Stimulated activated CD8-positive, alpha-beta memory T cell treated with anti-CD3 and anti-CD28 coated beads, Interleukin-4, amount 100 ng/mL, for 48 hours (primary cell): Measurements from ENCODE around the gene DNAJB8.
A peak's percentile ranks its signal among the peaks of the same experiment; 100 is the strongest.

Experiments used
- DNase-seq: peaks from one replicate; pipeline ENCODE4 v3.0.0-alpha.2; 2020

The DNAJB8 gene

GRCh38 chr3:128463771-128464170 is 2.9 kb downstream of the DNAJB8 start:
- no peak for DNase-seq

DNA sequence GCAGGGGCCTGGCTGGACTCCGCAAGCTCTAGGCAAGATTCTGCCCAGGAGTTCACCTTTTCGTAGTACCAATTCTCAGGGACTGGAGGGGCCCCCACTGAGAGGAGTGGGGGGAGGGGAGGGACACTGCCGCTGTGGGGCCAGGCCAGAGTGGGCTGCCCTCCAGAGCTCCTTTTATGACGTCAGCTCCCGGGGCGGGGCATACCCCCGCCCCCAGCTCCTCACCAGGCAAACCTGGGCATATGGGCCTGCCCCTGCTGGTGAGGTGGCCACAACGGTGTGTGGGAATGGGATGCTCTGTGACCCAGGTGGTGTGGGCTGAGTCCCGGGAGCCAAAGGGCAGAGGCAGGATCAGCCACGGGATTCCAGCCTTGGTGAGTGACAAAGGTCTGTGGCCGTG is 3.3 kb downstream of the DNAJB8 start:
- DNase-seq: no peak

GRCh38 chr3:128462931-128463330 is 3.8 kb downstream of the DNAJB8 start:
- DNase-seq: no peak

DNA sequence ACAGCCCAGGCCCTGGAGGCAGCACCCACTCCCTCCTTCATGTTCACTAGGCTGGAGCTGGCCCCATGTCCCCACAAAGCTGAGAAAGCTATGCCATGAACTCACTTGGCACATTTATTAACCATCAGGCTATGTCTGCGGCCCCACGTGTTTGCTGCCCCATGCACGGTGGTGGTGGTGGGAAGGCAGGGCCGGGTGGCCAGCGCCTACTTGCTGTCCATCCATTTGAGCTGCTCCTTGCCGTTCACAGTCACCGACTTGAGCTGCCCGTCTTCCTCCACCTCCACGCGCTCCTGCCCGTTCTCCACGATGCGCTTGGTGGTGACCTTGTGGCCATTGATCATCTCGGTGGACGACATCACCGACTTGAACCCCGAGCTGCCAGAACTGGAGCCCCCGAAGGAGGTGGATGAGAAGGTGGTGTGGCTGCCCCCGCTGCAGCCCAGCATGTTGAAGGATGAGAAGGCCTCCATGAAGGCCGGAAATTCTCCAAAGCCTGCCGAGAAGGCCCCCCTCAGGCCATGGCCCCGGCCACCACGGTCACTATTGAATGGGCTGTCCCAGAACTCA is 4.3 kb downstream of the DNAJB8 start:
- no peak for DNase-seq

GRCh38 chr3:128461731-128462130 is 5.0 kb downstream of the DNAJB8 start:
- no peak for DNase-seq

DNA sequence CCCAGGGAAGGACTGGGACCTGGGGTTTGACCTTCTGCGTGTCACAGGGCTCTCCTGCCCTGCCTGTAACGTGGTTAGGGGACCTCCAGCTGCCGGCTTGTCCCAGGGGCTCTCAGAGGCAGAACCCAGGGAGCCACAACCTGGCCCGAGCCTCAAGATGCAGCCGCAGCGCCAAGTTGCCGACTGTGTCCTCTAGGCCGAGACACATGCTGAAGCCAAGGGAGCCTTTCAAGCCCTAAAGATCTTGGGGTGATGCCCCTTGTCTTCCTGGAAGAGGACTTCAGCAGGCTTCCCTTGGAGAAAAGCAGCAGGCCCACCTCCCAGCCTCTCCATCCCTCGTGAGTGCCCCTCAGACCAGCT is 7.2 kb downstream of the DNAJB8 start:
- no peak for DNase-seq

- DNase-seq: no peak
These were observed 7.8 kb downstream of the DNAJB8 start for GRCh38 chr3:128458746-128459460.

GRCh38 chr3:128457937-128458336 is 8.8 kb downstream of the DNAJB8 start:
- no peak for DNase-seq

DNA sequence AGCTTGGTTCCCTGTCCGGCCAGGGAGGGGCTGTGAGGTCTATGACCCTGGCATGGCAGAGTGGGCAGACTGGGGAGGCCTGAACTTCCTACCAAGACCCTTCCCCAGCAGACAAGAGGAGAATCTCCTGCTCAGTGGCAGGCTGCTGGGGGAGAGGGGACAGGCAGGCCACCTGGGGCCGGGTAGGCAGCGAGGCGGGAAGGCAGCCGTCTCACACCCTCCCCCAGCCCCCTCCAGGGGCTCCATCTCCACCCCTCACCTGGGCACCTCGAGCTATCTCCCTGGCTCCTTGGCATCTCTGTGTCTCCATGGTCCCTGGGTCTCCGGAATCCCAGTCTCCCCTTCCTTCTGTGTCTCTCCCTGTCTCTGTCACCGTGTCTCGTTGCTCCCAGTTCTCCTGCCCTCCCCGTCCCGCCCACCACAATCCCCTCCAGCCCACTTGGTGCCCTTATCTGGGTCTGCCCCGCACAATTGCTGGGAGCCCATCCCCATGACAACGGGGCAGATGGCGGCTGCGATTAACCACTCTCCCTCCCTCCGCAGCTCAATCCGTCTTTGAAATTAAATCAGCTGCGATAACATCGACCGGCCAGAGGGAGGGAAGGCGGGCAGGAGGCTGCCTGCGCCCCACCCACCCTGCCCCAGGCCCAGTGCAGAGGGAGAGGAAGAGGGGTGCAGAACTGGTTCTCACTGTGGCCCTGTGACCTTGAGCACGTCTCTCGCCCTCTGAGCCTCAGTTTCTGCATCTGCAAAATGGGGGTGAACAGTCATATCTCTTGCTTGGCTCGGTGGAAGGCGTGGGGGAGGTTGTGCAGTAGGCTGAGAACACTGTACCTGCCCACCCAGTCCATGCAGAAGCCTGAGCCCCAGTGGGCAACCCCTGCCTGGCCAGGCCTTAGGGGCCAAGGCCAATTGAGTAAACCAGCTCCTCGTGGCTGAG is 9.6 kb downstream of the DNAJB8 start:
- DNase-seq: no peak

- no peak for DNase-seq
These were observed 10.6 kb downstream of the DNAJB8 start for GRCh38 chr3:128455786-128456748.

DNA sequence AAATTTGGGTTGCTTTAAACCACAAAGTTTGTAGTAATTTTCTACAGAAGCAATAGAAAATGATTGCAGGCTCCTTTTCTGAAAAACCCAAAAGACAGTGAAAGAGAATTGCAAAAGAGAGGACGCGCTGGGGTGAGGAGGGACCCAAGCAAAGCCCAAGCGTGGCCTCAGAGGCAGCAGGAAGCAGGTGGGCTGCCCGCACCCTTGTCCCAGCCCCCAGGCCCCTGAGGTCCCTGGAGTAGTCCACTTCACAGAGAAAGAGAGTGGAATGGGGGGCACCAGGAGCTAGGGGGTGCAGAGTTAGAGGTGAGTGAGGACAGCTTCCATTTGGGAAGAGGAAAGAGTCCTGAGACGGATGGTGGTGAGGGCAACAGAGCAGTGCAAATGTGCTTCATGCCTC is 11.6 kb downstream of the DNAJB8 start:
- no peak for DNase-seq

- DNase-seq: no peak
These were observed 12.4 kb downstream of the DNAJB8 start for GRCh38 chr3:128454310-128454618.

DNA sequence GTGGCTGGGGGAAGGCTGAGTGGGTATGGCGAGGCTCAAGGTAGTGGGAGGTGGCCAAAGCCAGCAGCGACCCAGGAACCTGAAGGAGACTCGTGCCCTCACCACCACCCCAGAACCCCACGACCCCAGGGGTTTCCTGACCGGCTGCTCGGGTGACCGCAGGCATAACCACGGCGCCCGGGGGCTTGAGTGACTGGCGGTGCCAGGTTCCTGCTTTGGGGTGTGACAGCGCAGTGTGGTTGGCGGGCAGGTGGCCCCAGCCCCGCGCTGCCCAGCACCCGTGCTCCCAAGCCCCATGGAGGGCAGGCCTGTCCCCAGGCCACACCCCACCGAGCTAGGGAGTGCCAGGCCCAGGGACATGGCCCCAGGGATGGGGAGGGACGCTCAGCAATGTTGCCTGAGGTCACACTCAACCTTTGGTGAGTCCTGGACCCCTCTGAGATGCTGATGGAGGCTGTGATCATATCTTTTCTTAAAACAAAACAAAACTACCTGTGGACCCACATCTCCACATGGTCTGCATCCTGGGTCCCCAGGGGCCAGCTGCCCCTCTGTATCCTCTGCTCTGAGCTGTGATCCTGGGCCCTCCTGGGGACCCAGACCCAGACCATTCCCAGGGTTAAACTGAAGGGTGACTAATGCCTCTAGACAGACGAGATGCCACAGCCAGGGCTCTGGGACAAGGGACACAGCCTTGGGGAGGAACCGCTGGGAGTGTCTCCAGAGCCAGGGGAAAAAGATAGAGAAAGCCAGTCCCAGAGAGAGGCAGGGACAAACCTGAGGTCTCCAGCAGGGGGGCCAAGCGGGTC is 13.0 kb downstream of the DNAJB8 start:
- DNase-seq: no peak

DNA sequence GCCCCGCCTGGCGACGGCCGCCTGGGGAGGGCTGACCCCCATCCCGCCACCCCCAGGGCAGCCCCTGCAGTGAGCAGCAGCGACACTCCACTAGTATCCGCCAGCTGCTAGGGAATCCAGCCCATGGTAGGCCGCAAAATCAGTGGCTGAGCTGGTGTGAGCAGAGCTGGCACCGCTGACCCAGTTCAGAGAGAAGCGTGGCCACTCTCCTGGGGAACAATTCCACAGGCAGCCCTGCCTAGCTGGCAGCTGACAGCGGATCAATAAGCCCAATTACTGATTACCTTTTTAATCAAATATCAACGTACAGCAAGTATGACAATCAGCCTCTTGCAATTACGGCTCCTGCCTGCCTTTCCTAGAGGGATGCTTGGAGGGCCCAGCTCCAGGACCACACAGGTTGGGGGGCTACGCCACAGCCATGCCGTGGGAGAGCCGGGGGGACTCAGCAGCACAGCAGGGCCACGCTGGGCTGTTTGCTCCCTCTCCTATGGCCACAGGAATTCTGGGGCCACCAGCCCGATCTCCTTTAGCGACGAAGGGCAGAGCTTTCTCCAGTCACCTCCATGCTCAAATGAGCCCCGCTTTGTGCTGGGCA is 13.9 kb downstream of the DNAJB8 start:
- no peak for DNase-seq

- no peak for DNase-seq
These were observed 14.6 kb downstream of the DNAJB8 start for GRCh38 chr3:128452120-128452519.

GRCh38 chr3:128449111-128449638 is 17.5 kb downstream of the DNAJB8 start:
- no peak for DNase-seq

- DNase-seq: peak; percentile 39
These were observed 18.2 kb downstream of the DNAJB8 start for GRCh38 chr3:128448491-128448890.

DNA sequence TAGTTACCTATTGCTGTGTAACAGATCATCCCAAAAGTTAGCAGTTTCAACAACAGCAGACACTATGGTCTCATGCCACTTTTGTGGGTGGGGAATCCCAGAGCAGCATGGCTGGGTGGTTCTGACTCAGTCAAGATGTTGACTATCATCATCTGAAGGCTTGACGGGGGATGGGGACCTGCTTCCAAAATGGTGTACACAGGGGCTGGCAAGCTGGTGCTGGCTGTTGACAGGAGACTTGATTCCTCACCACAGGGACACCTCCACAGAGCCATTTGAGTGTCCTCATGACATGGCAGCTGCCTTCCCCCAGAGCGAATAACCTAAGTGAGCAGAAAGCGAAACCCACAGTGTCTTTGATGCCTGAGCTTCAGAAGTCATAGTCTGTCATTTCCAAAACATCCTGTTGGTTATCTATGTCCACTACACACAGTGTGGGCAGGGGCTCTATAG is 19.1 kb downstream of the DNAJB8 start:
- DNase-seq: peak; percentile 84

DNA sequence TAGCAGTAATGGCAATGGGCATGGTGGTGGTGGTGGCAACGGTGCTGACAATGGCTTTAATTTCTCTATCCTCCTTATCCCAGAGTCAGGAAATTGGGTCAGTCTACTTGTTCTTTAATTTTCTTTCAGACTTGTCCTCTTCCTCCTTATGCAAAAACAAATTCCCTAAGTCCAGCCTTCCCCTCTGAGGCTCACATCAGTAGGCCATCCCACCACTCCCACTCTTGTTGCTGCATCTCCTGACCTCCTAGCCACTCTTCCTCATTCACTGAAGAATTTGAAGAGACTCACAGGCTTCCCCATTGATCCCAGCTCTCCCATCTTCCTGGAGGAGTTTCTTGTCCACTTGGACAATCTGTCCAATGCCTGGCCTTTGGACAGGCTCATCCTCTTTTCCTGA is 19.9 kb downstream of the DNAJB8 start:
- no peak for DNase-seq

DNA sequence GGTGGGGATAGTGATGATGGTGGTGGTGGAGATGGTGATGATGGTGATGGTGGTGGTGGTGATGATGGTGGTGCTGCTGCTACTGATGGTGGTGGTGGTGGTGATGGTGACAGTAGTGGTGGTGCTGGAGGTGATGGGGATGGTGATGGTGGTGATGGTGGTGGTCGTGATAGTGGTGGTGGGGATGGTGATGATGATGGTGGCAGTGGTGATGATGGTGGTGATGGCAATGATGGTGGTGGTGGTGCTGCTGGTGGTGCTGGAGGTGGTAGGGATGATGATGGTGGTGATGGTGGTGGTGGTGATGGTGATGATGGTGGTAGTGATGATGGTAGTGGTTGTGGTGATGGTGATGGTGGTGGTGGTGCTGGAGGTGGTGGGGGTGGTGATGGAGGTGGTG is 21.3 kb downstream of the DNAJB8 start:
- no peak for DNase-seq

DNA sequence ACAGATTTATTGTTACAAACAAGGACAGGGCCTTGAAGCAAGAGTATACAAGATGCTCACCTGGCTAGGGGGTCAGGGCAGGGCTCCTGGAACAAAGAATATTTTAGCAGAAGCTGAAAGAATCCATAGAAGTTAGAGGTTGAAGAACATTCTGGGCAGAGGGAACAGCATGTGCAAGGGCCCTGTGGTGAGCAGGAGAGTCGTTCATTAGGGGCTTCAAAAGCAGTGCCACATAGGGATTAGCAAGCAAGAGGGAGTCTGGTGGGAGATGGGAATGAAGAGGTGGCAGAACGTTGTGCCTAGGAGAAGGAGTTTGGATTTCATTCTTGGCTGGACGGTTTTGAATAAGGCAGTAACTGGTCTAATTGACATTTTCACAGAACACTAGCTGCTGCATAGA is 22.9 kb downstream of the DNAJB8 start:
- DNase-seq: no peak
